Suprapubic skin (tissue), 4 donors: ENCODE results near the gene NPAS3. TPM values are rescaled to one million over a fixed set of nuclear protein-coding genes. Genes with fewer than 3 reads are reported as not detected.

Source experiments
- DNase-seq, 2 donors: peaks; one replicate each; pipeline ENCODE4 v3.0.0-alpha.2; 2019; ENCODE audit warnings: low spot score in 2 of 2
- H3K27ac ChIP-seq: fragments of 200-600 bp; sonication (generic); one replicate; pipeline ENCODE4 v1.5.1; 2019
- H3K27me3 ChIP-seq: fragments of 200-600 bp; sonication (generic); one replicate; pipeline ENCODE4 v1.5.1; 2019
- H3K36me3 ChIP-seq: fragments of 200-600 bp; sonication (generic); one replicate; pipeline ENCODE4 v1.5.1; 2019
- H3K4me1 ChIP-seq: fragments of 200-600 bp; sonication (generic); one replicate; pipeline ENCODE4 v1.5.1; 2019
- H3K4me3 ChIP-seq: fragments of 200-600 bp; sonication (generic); one replicate; pipeline ENCODE4 v1.5.1; 2019; ENCODE audit warnings: mild to moderate bottlenecking
- H3K9me3 ChIP-seq: fragments of 200-600 bp; sonication (generic); one replicate; pipeline ENCODE4 v1.5.1; 2019
- CTCF ChIP-seq, 2 donors: fragments of 200-600 bp in 1 of 2; fragments of 450-650 bp in 1 of 2; sonication (generic) in 1 of 2; IDR thresholded peaks; one replicate each; pipeline ENCODE4 v1.5.1; 2016 to 2019; ENCODE audit warnings: antibody characterized with exemption in 2 of 2, mild to moderate bottlenecking in 1 of 2, moderate library complexity in 1 of 2
- EP300 ChIP-seq: sonication (generic); formaldehyde crosslinking; IDR thresholded peaks from one replicate; pipeline ENCODE4 v1.6.1; 2017; ENCODE audit warnings: antibody characterized with exemption
- POLR2A ChIP-seq, 2 donors: fragments of 450-650 bp; IDR thresholded peaks; one replicate each; pipeline ENCODE4 v1.6.1; 2017; ENCODE audit warnings: antibody characterized with exemption in 2 of 2, mild to moderate bottlenecking in 2 of 2, moderate library complexity in 2 of 2
- POLR2AphosphoS5 ChIP-seq, 3 donors: sonication (generic); formaldehyde crosslinking; IDR thresholded peaks; one replicate each; pipeline ENCODE4 v1.6.1; 2017; ENCODE audit warnings: antibody characterized with exemption in 3 of 3
- WGBS: methylation state at CpG from one replicate; pipeline ENCODE4 v1.1.5; 2018; 5-methylcytosine and 5-hydroxymethylcytosine counted together
- total RNA-seq, 4 donors: library from RNA; depleted of rRNA; stranded (reverse); fragments of >200 nt; gene quantifications; one replicate each; pipeline ENCODE4 v1.1.0, GENCODE V29; 2016

The NPAS3 gene
- total RNA-seq, 4 donors from 2014 or later: 0.17 to 0.45 (median 0.29) TPM; not detected in 1

DNA sequence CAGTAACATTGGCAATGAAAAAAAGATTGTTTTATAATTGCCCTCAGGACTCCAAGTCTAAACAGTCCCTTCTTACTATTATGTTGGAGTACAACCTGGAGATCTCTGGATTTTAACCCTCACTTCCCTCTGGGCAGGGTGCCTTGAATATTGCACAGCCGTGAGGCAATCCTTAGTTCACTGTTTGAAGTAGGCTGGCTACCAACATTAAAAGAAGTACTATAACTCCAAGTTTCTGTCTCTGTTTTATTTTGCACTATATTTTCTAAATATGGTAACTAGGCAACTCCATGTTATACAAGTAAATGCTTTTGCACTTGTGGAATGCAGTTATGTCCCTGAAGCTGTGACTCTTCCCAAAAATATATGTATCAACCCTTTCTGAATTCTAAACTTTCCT is 521.5 kb downstream of the NPAS3 start:
- no peak for DNase-seq
- H3K27ac ChIP-seq: no peak overlapping the region
- no peak overlapping the region for H3K4me3 ChIP-seq
- no peak for TF ChIP-seq POLR2AphosphoS5 (IDR thresholded peaks at IDR 0.05)
- TF ChIP-seq POLR2A (IDR thresholded peaks at IDR 0.05): no peak
- TF ChIP-seq CTCF (IDR thresholded peaks at IDR 0.05): no peak
- no peak for TF ChIP-seq EP300
- peaks cover 6% of the 10 kb centered on the region for H3K4me1 ChIP-seq
- H3K36me3 ChIP-seq: no peaks in the 10 kb centered on the region
- no peaks in the 10 kb centered on the region for H3K27me3 ChIP-seq
- H3K9me3 ChIP-seq: no peaks in the 10 kb centered on the region
- WGBS: 50% methylated on average over 1 of the region's 1 CpG

GRCh38 chr14:33461036-33461435 is 522.4 kb downstream of the NPAS3 start:
- H3K27me3 ChIP-seq: no peaks in the 10 kb centered on the region
- no peak overlapping the region for H3K4me3 ChIP-seq
- no peak overlapping the region for H3K27ac ChIP-seq
- 83% methylated on average over 4 of the region's 4 CpGs for WGBS
- no peak for DNase-seq
- no peaks in the 10 kb centered on the region for H3K36me3 ChIP-seq
- H3K9me3 ChIP-seq: no peaks in the 10 kb centered on the region
- peaks cover 6% of the 10 kb centered on the region for H3K4me1 ChIP-seq
- no peak for TF ChIP-seq POLR2A (IDR thresholded peaks at IDR 0.05)
- TF ChIP-seq CTCF (IDR thresholded peaks at IDR 0.05): no peak
- TF ChIP-seq EP300: no peak
- TF ChIP-seq POLR2AphosphoS5 (IDR thresholded peaks at IDR 0.05): no peak

DNA sequence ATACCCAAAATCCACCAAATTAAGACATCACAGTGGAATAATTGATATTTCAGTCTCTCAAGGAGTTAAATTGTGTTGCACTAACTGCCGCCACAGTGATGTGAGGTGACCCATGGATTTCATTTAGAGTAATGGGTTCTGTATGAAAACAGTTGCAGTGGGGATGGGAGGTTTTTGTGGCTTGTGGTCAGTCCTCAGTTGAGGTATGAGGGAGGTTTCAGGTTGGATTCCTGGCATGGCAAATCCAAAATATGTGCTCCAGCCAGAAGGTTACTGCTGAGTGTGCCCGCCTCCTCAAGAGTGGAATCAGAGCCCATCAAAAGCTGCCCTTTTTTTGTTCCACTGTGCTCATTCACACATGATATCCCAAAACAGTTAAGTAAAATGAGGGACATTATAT is 525.1 kb downstream of the NPAS3 start:
- Histone ChIP-seq H3K4me3 (no peak overlapping the region), H3K9me3 (no peaks in the 10 kb centered on the region), H3K36me3 (no peaks in the 10 kb centered on the region), H3K4me1 (no peaks in the 10 kb centered on the region), H3K27ac (no peak overlapping the region), H3K27me3 (no peaks in the 10 kb centered on the region)
- WGBS: 94% methylated on average over 2 of the region's 2 CpGs
- DNase-seq: no peak
- TF ChIP-seq POLR2AphosphoS5 (IDR thresholded peaks at IDR 0.05) (no peak), CTCF (IDR thresholded peaks at IDR 0.05) (no peak), EP300 (no peak), POLR2A (IDR thresholded peaks at IDR 0.05) (no peak)

GRCh38 chr14:33464254-33464962 is 525.7 kb downstream of the NPAS3 start:
- TF ChIP-seq POLR2A (IDR thresholded peaks at IDR 0.05) (no peak), CTCF (IDR thresholded peaks at IDR 0.05) (no peak), EP300 (no peak), POLR2AphosphoS5 (IDR thresholded peaks at IDR 0.05) (no peak)
- no peaks in the 10 kb centered on the region for H3K4me1 ChIP-seq
- no peaks in the 10 kb centered on the region for H3K27me3 ChIP-seq
- no peak for DNase-seq
- H3K9me3 ChIP-seq: no peaks in the 10 kb centered on the region
- H3K36me3 ChIP-seq: no peaks in the 10 kb centered on the region
- H3K4me3 ChIP-seq: no peak overlapping the region
- 81% methylated on average over 10 of the region's 10 CpGs for WGBS
- no peak overlapping the region for H3K27ac ChIP-seq

DNA sequence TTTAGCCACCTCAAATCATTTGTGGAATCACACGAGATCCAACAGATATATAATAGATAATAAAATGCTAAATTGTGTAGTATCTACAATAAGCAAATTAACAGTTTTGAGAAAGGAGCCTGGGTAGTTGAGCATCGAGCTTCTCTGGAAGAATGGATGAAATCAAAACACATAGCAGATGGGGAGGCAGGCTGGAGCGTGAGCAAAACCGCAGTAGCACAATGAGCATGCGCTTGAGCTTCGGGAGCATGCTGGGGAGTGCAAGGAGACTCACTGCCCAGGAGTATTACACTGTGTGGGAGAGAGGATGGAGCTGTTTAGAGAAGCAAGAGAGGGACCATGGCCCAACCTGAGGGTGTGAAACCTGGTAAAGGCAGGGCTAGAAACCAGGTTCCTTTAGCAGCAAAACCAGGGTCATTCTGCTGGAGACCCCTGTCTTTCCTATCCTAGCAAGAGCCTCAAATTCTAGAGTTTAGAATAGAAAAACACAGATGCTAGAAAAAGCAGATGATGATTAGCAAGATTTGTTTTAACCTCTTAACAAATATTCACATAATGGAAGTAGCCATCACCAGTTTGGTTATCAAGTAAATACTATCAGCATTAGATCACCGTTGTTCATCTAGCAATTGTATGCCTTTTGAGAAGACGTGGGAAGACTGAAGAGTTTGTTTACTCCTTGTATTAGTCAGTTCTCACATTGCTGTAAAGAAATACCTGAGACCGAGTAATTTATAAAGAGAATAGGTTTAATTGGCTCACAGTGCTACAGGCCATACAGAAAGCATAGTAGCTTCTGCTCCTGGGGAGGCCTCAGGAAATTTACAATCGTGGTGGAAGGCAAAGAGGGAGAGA is 527.4 kb downstream of the NPAS3 start:
- H3K4me3 ChIP-seq: no peak overlapping the region
- no peak overlapping the region for H3K27ac ChIP-seq
- H3K36me3 ChIP-seq: no peaks in the 10 kb centered on the region
- 86% methylated on average over 10 of the region's 10 CpGs for WGBS
- no peak for DNase-seq
- no peak for TF ChIP-seq POLR2A (IDR thresholded peaks at IDR 0.05)
- no peak for TF ChIP-seq POLR2AphosphoS5 (IDR thresholded peaks at IDR 0.05)
- no peak for TF ChIP-seq CTCF (IDR thresholded peaks at IDR 0.05)
- no peak for TF ChIP-seq EP300
- H3K27me3 ChIP-seq: no peaks in the 10 kb centered on the region
- no peaks in the 10 kb centered on the region for H3K9me3 ChIP-seq
- no peaks in the 10 kb centered on the region for H3K4me1 ChIP-seq
